GM23248 (cell line): ENCODE results near the gene CNTN6.

Experiments used
- EZH2 ChIP-seq: fragments of 200-600 bp; sonication (generic); IDR thresholded peaks from 2 replicates; pipeline ENCODE4 v1.6.1; 2018; ENCODE audit warnings: antibody characterized with exemption, mild to moderate bottlenecking; ENCODE audit not compliant: insufficient read depth, poor library complexity, severe bottlenecking
- EZH2phosphoT487 ChIP-seq: fragments of 200-600 bp; sonication (generic); IDR thresholded peaks from 2 replicates; pipeline ENCODE4 v1.6.1; 2018; ENCODE audit warnings: antibody characterized with exemption, moderate library complexity, mild to moderate bottlenecking, low read depth; ENCODE audit not compliant: insufficient read depth

DNA sequence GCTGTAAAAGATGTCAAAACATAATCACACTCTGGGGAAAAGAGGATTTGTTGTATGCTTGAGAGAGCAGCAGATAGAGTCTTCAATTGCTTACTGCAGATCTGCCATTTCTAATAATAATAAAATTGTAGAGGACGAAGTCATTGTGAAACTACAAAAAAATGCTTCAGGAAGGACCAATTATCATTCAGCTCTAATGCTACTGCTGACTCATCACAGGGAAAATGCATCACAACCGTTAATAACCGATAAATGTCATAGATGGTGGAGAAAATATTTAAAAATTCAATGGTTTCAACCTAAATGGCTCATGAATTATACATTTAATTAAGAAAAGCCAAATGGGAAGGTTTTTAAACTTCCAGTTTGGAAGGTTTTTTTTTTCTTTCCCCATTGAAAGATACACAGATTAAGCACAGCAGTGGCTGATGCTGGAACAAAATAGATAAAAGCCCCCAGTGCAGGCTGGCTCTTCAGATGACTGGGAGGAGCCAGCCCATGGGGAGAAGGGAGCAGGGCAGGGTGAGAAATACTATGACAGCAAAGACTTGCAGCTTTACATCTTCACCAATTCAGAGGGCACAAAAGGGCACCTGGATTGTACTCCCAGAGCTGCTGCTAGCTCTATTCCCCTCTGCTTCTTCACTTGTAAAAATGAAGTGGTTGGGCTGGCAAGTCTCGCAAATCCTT is 196.1 kb downstream of the CNTN6 start:
- no peak for TF ChIP-seq EZH2
- no peak for TF ChIP-seq EZH2phosphoT487
